Activated CD8-positive, alpha-beta memory T cell treated with anti-CD3 and anti-CD28 coated beads, Interleukin-2, amount 10 ng/mL, durations not matched to agents 7 days and 5 days (primary cell): ENCODE results near the gene ATXN1. TPM values are rescaled to one million over a fixed set of nuclear protein-coding genes. Genes with fewer than 3 reads are reported as not detected.

Experiments
- ATAC-seq: fragments of 150-1000 bp; cut with Tn5 transposase; one replicate; pipeline ENCODE4 v1.10.0; 2021; ENCODE audit warnings: moderate library complexity
- CTCF ChIA-PET: fragments of 350-600 bp; sonication (Branson Sonifier 250); formaldehyde crosslinking; loops from one replicate; lab custom pipeline; 2021; ENCODE audit warnings: antibody characterized with exemption; lab: Charles Lee
- DNase-seq: peaks from one replicate; pipeline ENCODE4 v3.0.0-alpha.2; 2020
- H3K27ac Mint-ChIP-seq: one replicate; pipeline ENCODE4 v1.8.0; 2021; ENCODE audit warnings: mild to moderate bottlenecking, mixed read lengths
- H3K27me3 Mint-ChIP-seq: one replicate; pipeline ENCODE4 v1.8.0; 2021; ENCODE audit warnings: mixed read lengths
- H3K36me3 Mint-ChIP-seq: one replicate; pipeline ENCODE4 v1.8.0; 2021; ENCODE audit warnings: mild to moderate bottlenecking, mixed read lengths
- H3K4me1 Mint-ChIP-seq: one replicate; pipeline ENCODE4 v1.8.0; 2021; ENCODE audit warnings: mixed read lengths
- H3K4me3 Mint-ChIP-seq: one replicate; pipeline ENCODE4 v1.8.0; 2021; ENCODE audit warnings: mild to moderate bottlenecking, moderate library complexity, mixed read lengths
- H3K9me3 Mint-ChIP-seq: one replicate; pipeline ENCODE4 v1.8.0; 2022; ENCODE audit warnings: low read depth, mixed read lengths
- total RNA-seq, 2 experiments: library from RNA; stranded (reverse); gene quantifications; one replicate each; pipeline ENCODE4 v1.2.3, GENCODE V29; 2021

Gene ATXN1
- total RNA-seq, 2 experiments from 2014 or later: 84.6 to 117 TPM

- Mint-ChIP-seq H3K4me1 (peaks cover 49% of the 10 kb centered on the region), H3K27ac (peak overlapping the region; percentile 56), H3K27me3 (no peaks in the 10 kb centered on the region), H3K9me3 (no peaks in the 10 kb centered on the region), H3K36me3 (no peaks in the 10 kb centered on the region), H3K4me3 (no peak overlapping the region)
- CTCF ChIA-PET: interaction anchor here (0.7 to 5.0 kb wide), 10 partner anchors 16 to 466 kb away, joined by 3 to 35 read pairs (median 4); no protein-coding TSS in a partner anchor
- ATAC-seq (no peak), DNase-seq (peak; percentile 48)
Observed at GRCh38 chr6:16316741-16317251, 444.5 kb downstream of the ATXN1 start.

DNA sequence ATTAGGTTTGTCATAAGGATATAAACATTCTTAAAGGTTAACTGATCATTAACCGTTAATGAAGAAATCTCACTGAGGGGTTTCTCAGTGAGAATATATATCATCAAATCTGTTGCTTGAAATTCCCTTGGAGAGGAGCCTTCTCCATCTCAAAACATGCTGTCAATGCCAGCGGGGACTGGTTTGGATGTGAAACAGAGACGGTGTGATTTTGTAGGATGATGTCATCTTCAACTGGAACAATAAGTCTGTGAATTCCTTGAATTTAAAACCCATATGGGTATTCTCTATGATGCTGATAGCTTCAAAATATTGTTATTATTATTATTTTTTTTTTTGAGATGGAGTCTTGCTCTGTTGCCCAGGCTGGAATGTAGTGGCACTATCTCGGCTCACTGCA, 447.0 kb downstream of the ATXN1 start:
- Mint-ChIP-seq H3K4me1 (peaks cover 25% of the 10 kb centered on the region), H3K27me3 (no peaks in the 10 kb centered on the region), H3K9me3 (no peaks in the 10 kb centered on the region), H3K4me3 (no peak overlapping the region), H3K27ac (no peak overlapping the region), H3K36me3 (peaks cover 4% of the 10 kb centered on the region)
- CTCF ChIA-PET: no interaction called here
- no peak for ATAC-seq
- DNase-seq: no peak

GRCh38 chr6:16313732-16314131, 447.5 kb downstream of the ATXN1 start:
- ATAC-seq (no peak), DNase-seq (no peak)
- Mint-ChIP-seq H3K4me3 (no peak overlapping the region), H3K27ac (no peak overlapping the region), H3K9me3 (no peaks in the 10 kb centered on the region), H3K36me3 (peaks cover 5% of the 10 kb centered on the region), H3K27me3 (no peaks in the 10 kb centered on the region), H3K4me1 (peaks cover 19% of the 10 kb centered on the region)
- CTCF ChIA-PET: no interaction called here

DNA sequence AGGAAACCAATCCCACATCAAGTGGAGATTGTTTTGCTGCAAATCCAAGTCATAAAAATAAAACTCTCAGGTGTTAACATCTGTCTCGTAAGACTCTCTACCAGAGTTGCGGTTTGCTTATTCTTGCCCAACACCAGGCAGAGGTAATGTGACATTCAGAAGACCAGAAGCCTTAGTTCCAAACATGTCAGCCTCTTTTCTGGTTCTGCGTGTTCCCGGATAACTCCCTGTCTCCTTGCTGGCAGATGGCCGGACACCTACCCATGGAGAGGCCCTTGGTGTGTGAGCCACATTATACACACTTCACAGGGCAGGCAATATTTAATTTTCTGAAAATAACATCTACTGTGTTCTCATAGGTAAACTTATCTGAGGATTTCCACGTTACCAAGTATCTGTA, 449.5 kb downstream of the ATXN1 start:
- Mint-ChIP-seq H3K9me3 (no peaks in the 10 kb centered on the region), H3K4me1 (peaks cover 2% of the 10 kb centered on the region), H3K27ac (no peak overlapping the region), H3K27me3 (no peaks in the 10 kb centered on the region), H3K36me3 (peaks cover 8% of the 10 kb centered on the region), H3K4me3 (no peak overlapping the region)
- CTCF ChIA-PET: no interaction called here
- DNase-seq (no peak), ATAC-seq (no peak)

DNA sequence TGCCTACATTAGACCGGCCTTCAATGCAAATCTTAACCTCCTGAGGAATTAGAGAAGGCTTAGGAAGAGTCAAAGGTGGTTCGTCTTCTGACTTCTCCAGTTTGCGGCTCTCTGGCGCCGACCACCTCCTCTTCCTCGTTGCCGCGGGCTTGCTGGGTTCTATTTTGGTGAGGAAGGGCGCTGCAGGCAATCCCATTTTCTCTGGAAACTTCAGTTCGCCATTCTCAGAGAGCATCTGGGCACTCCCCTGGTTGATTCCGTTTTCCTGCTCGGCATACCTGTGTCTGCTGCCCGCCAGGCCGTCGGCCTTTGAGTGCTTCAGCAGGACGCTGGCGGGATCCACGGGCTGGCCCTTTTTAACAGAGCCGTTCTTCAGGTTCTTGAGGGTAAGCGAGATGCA, 454.9 kb downstream of the ATXN1 start:
- DNase-seq (no peak), ATAC-seq (no peak)
- H3K4me1 Mint-ChIP-seq: peaks cover 3% of the 10 kb centered on the region
- CTCF ChIA-PET: no interaction called here
- H3K27me3 Mint-ChIP-seq: no peaks in the 10 kb centered on the region
- no peaks in the 10 kb centered on the region for H3K9me3 Mint-ChIP-seq
- H3K27ac Mint-ChIP-seq: no peak overlapping the region
- no peak overlapping the region for H3K4me3 Mint-ChIP-seq
- H3K36me3 Mint-ChIP-seq: peaks cover 26% of the 10 kb centered on the region

DNA sequence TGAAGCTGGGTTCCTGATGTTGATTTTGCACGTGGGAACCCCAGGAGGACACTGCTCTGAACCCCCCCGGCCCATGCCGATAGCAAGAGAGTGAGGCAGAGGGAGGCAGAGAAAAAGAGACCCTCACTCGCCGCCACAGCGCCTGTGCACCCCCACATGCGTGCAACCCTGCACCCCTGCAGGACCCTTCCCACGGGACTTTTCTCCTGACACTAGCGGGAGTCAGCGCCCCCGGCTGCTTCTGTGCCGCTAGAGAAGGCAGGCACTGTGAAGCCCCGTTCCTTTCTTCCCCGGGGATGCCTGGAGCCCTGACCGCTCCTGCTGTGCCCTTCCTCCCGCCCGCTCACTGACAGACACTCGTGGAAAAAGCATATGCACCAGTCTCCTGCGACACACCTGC, 455.5 kb downstream of the ATXN1 start:
- H3K36me3 Mint-ChIP-seq: peaks cover 28% of the 10 kb centered on the region
- H3K27ac Mint-ChIP-seq: no peak overlapping the region
- peaks cover 3% of the 10 kb centered on the region for H3K4me1 Mint-ChIP-seq
- H3K27me3 Mint-ChIP-seq: no peaks in the 10 kb centered on the region
- ATAC-seq (no peak), DNase-seq (no peak)
- no peak overlapping the region for H3K4me3 Mint-ChIP-seq
- H3K9me3 Mint-ChIP-seq: no peaks in the 10 kb centered on the region
- CTCF ChIA-PET: no interaction called here

GRCh38 chr6:16305246-16305725, 456.0 kb downstream of the ATXN1 start:
- peaks cover 28% of the 10 kb centered on the region for H3K36me3 Mint-ChIP-seq
- peaks cover 3% of the 10 kb centered on the region for H3K4me1 Mint-ChIP-seq
- H3K27me3 Mint-ChIP-seq: no peaks in the 10 kb centered on the region
- H3K9me3 Mint-ChIP-seq: no peaks in the 10 kb centered on the region
- no peak overlapping the region for H3K27ac Mint-ChIP-seq
- DNase-seq (no peak), ATAC-seq (no peak)
- no peak overlapping the region for H3K4me3 Mint-ChIP-seq
- CTCF ChIA-PET: no interaction called here

DNA sequence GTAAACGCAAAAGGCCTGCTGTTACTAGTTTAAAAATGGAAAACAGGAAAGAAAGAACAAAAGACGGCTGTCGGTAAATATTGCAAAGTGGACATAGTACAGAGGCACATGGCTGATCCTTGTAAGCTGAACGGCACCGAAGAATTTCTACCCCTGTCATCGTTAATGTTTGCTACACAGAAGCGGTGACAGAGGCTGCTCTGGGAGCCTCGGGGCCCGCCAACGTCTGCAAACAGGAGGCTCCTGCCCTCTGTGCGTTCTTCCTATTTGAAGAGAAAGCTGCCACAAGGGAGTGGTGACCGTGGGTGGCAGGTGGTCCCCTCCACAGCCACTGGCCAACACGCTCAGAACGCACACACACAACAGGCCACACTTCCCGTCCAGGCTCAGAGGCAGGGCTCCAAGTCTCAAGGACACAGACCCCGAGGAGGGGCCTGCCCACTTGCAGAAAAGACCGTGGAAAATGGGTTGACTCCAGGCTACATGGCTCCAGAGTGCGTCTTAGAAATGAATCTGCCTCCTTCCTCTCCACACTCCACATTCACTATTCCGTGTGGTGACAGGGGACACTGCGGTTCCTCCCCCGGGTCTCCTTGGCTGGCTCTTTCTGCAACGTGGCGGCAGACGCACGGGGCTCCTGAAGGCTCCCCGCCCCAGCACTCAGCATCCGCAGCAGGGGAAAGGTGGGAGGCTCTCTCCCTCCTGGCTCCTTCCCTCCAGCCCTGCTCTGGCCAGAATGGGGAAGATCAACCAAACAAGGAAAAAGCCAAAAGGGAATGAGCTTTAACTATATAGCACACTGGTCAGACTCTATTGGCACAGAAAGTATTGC, 458.3 kb downstream of the ATXN1 start:
- H3K9me3 Mint-ChIP-seq: no peaks in the 10 kb centered on the region
- H3K4me1 Mint-ChIP-seq: peaks cover 3% of the 10 kb centered on the region
- no peak for ATAC-seq
- no peaks in the 10 kb centered on the region for H3K27me3 Mint-ChIP-seq
- no peak overlapping the region for H3K4me3 Mint-ChIP-seq
- CTCF ChIA-PET: no interaction called here
- H3K27ac Mint-ChIP-seq: no peak overlapping the region
- H3K36me3 Mint-ChIP-seq: peaks cover 23% of the 10 kb centered on the region
- DNase-seq: no peak

- H3K27ac Mint-ChIP-seq: no peak overlapping the region
- H3K4me3 Mint-ChIP-seq: no peak overlapping the region
- no peaks in the 10 kb centered on the region for H3K27me3 Mint-ChIP-seq
- CTCF ChIA-PET: interaction anchor here (0.9 to 1.2 kb wide), 3 partner anchors 16 to 96 kb away, joined by 3 to 4 read pairs (median 3); no protein-coding TSS in a partner anchor
- no peaks in the 10 kb centered on the region for H3K9me3 Mint-ChIP-seq
- ATAC-seq: no peak
- peaks cover 3% of the 10 kb centered on the region for H3K4me1 Mint-ChIP-seq
- H3K36me3 Mint-ChIP-seq: peaks cover 19% of the 10 kb centered on the region
- DNase-seq: no peak
Observed at GRCh38 chr6:16301511-16301910, 459.7 kb downstream of the ATXN1 start.

DNA sequence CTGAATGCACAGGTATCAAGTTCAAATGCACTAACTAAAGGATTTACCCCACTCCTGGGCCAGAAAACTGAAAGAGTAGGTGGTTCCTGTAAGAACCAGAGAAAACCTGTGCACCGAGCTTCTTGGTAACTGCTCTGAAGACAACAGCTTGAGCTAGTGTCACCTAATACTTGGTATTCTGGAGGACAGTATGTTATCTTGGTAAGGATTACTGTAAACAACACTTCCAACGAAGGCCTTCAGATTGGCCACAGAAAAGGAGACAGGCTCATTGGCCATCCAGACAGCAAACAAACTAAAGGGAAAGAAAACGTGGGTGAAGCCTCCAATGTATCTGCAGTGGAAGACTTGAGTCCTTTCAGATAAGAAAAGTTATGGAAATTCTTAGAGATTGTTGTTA, 461.4 kb downstream of the ATXN1 start:
- Mint-ChIP-seq H3K4me3 (no peak overlapping the region), H3K9me3 (no peaks in the 10 kb centered on the region), H3K27ac (no peak overlapping the region), H3K27me3 (no peaks in the 10 kb centered on the region), H3K4me1 (no peaks in the 10 kb centered on the region), H3K36me3 (peaks cover 13% of the 10 kb centered on the region)
- CTCF ChIA-PET: no interaction called here
- ATAC-seq (no peak), DNase-seq (no peak)

- H3K27ac Mint-ChIP-seq: no peak overlapping the region
- no peak overlapping the region for H3K4me3 Mint-ChIP-seq
- no peaks in the 10 kb centered on the region for H3K9me3 Mint-ChIP-seq
- peaks cover 1% of the 10 kb centered on the region for H3K36me3 Mint-ChIP-seq
- DNase-seq (no peak), ATAC-seq (no peak)
- H3K27me3 Mint-ChIP-seq: peaks cover 2% of the 10 kb centered on the region
- CTCF ChIA-PET: interaction anchor here (1.7 kb wide), 1 partner anchor 21 kb away, joined by 4 read pairs; no protein-coding TSS in a partner anchor
- no peaks in the 10 kb centered on the region for H3K4me1 Mint-ChIP-seq
Observed at GRCh38 chr6:16296061-16296670, 465.1 kb downstream of the ATXN1 start.

GRCh38 chr6:16295471-16295870, 465.8 kb downstream of the ATXN1 start:
- H3K9me3 Mint-ChIP-seq: no peaks in the 10 kb centered on the region
- CTCF ChIA-PET: interaction anchor here (0.6 to 1.7 kb wide), 2 partner anchors 22 to 24 kb away, joined by 3 to 4 read pairs; no protein-coding TSS in a partner anchor
- H3K36me3 Mint-ChIP-seq: no peaks in the 10 kb centered on the region
- H3K4me3 Mint-ChIP-seq: no peak overlapping the region
- ATAC-seq (no peak), DNase-seq (no peak)
- H3K27me3 Mint-ChIP-seq: peaks cover 2% of the 10 kb centered on the region
- no peak overlapping the region for H3K27ac Mint-ChIP-seq
- H3K4me1 Mint-ChIP-seq: no peaks in the 10 kb centered on the region

DNA sequence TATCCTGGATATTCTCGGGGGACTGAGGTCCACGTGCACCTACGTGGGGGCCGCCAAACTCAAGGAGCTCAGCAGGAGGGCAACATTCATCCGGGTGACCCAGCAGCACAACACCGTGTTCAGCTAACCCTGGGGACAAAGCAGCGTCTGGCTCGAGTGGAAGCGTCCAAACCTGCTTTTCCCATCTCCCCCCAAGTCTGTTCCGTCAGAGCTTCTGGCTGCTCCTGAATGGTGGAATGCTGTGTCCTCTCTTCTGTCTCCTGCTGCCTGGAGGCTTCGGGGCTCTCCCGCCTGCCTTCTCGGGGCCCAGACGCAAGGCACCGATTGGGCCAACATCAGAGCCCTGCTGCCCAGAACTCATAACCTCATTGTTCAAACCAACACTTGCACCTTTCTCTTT, 466.2 kb downstream of the ATXN1 start:
- no peak overlapping the region for H3K27ac Mint-ChIP-seq
- DNase-seq (no peak), ATAC-seq (no peak)
- no peaks in the 10 kb centered on the region for H3K4me1 Mint-ChIP-seq
- peaks cover 2% of the 10 kb centered on the region for H3K27me3 Mint-ChIP-seq
- H3K9me3 Mint-ChIP-seq: no peaks in the 10 kb centered on the region
- H3K36me3 Mint-ChIP-seq: no peaks in the 10 kb centered on the region
- CTCF ChIA-PET: interaction anchor here (0.6 to 1.7 kb wide), 2 partner anchors 22 to 25 kb away, joined by 3 to 4 read pairs; no protein-coding TSS in a partner anchor
- no peak overlapping the region for H3K4me3 Mint-ChIP-seq
